ENCODE results near the gene OGFOD2.

Gene OGFOD2

DNA sequence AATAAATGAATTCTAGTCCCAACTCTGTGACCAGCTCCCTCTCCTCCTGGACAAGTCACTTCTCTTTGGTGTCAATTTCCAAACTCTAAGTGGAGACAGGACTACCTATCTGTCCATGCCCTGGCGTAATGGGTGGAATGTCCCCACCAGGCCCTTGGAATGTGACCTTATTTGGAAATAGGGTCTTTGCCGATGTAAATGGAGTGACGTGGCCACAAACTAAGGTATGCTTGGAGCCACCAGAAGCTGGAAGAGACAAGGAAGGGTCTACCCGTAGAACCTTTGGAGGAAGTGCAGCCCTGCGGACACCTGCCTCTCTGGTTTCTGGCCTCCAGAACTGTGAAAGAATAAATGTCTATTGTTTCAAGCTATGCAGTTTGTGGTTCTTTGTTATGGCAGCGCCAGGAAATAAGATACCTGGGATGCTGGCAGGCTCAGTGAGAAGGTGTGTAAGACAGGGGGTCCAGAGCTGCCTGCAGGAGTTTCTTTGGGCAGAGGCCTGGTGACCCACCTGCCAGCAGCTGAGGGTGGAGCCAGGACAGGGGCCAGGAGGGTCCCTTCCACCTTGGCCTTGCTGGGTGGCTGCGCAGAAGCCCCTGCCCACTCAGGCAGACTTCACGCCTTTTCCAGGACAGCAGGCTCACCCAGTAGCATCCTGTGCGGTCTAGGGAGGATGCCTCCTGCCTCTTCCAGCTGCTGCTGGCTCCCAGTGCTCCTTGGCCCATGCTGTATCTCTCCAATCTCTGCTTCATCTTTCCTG lies 51.2 kb downstream of the OGFOD2 start:
- Histone ChIP-seq H3K36me3 (ENCODE audit: control insufficient read depth in 2 of 2, insufficient read depth in 2 of 2, low read length in 2 of 2) (peaks cover 17% of the 10 kb centered on the region in 2 donors), H3K4me3 (ENCODE audit: low read length in 2 of 2) (no peak overlapping the region), H3K9me3 (ENCODE audit: control insufficient read depth in 2 of 2, low read length in 2 of 2) (no peaks in the 10 kb centered on the region), H3K4me1 (ENCODE audit: control insufficient read depth, insufficient read depth, low read length) (peaks cover under 1% of the 10 kb centered on the region), H3K9ac (ENCODE audit: low read length in 2 of 2) (no peak overlapping the region), H3K27me3 (ENCODE audit: control insufficient read depth in 1 of 2, insufficient read depth in 2 of 2, low read length in 2 of 2) (no peaks in the 10 kb centered on the region), H3K27ac (ENCODE audit: low read length) (no peak overlapping the region)

GRCh38 chr12:123027726-123028445 lies 52.8 kb downstream of the OGFOD2 start:
- Histone ChIP-seq H3K36me3 (ENCODE audit: control insufficient read depth in 2 of 2, insufficient read depth in 2 of 2, low read length in 2 of 2) (peaks cover 14 to 22% of the 10 kb centered on the region in 2 donors), H3K27ac (ENCODE audit: low read length) (no peak overlapping the region), H3K4me3 (ENCODE audit: low read length in 2 of 2) (no peak overlapping the region), H3K27me3 (ENCODE audit: control insufficient read depth in 1 of 2, insufficient read depth in 2 of 2, low read length in 2 of 2) (no peaks in the 10 kb centered on the region), H3K9me3 (ENCODE audit: control insufficient read depth in 2 of 2, low read length in 2 of 2) (no peaks in the 10 kb centered on the region), H3K9ac (ENCODE audit: low read length in 2 of 2) (no peak overlapping the region), H3K4me1 (ENCODE audit: control insufficient read depth, insufficient read depth, low read length) (peaks cover 3% of the 10 kb centered on the region)

DNA sequence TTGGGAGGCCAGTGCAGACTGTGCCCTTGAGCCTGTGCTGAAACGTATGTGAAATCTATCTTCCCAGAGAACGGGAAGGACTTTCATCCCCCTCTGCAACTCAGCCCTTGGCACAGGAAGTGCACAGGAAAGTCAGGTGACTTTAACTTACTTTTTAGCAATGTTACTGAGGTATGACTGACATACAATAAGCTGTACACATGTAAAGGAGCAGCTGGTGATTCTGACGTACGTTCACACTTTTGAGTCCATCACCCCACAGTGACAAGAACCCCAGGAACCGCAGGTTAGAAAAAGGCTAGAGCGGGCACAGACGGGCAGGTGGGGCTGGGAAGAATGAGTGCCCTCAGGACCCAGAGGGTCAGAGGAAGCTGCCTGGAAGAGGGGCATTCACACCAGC lies 53.4 kb downstream of the OGFOD2 start:
- Histone ChIP-seq H3K9ac (ENCODE audit: low read length in 2 of 2) (no peak overlapping the region), H3K27me3 (ENCODE audit: control insufficient read depth in 1 of 2, insufficient read depth in 2 of 2, low read length in 2 of 2) (no peaks in the 10 kb centered on the region), H3K9me3 (ENCODE audit: control insufficient read depth in 2 of 2, low read length in 2 of 2) (no peaks in the 10 kb centered on the region), H3K27ac (ENCODE audit: low read length) (no peak overlapping the region), H3K36me3 (ENCODE audit: control insufficient read depth in 2 of 2, insufficient read depth in 2 of 2, low read length in 2 of 2) (peaks cover 14 to 27% of the 10 kb centered on the region in 2 donors), H3K4me1 (ENCODE audit: control insufficient read depth, insufficient read depth, low read length) (peaks cover 3% of the 10 kb centered on the region), H3K4me3 (ENCODE audit: low read length in 2 of 2) (no peak overlapping the region)

DNA sequence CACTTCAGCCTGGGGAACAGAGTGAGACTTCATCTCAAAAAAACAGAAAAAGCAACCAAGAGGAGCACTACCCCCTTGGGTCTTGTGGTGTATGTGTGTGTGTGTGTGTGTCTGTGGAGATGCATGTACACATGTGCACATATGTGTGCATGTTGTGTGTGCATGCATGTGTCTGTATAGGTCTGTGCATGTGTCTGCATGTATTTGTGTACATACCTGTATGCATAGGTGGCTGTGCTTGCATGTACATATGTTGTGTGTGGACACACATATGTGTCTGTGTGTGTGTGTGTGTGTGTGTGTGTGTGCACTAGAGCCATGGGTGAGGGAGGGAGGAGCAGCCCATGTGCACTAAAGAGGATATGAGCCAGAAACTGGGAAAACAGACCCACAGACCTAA lies 54.5 kb downstream of the OGFOD2 start:
- no peaks in the 10 kb centered on the region for H3K9me3 ChIP-seq (ENCODE audit: control insufficient read depth in 2 of 2, low read length in 2 of 2)
- no peak overlapping the region for H3K9ac ChIP-seq (ENCODE audit: low read length in 2 of 2)
- peaks cover 5% of the 10 kb centered on the region for H3K4me1 ChIP-seq (ENCODE audit: control insufficient read depth, insufficient read depth, low read length)
- no peaks in the 10 kb centered on the region for H3K27me3 ChIP-seq (ENCODE audit: control insufficient read depth in 1 of 2, insufficient read depth in 2 of 2, low read length in 2 of 2)
- H3K36me3 ChIP-seq (ENCODE audit: control insufficient read depth in 2 of 2, insufficient read depth in 2 of 2, low read length in 2 of 2), result peaks cover 17 to 36% of the 10 kb centered on the region in 2 donors
- no peak overlapping the region for H3K4me3 ChIP-seq (ENCODE audit: low read length in 2 of 2)
- no peak overlapping the region for H3K27ac ChIP-seq (ENCODE audit: low read length)
